GM10266 (cell line): ENCODE measurements around the gene CDH16.
A peak's percentile ranks its signal among the peaks of the same experiment; 100 is the strongest.

Experiments used
- DNase-seq: peaks from one replicate; pipeline ENCODE4 v3.0.0; 2012; ENCODE audit errors: extremely low spot score
- CTCF ChIP-seq: IDR thresholded peaks from 2 replicates; pipeline ENCODE4 v1.5.1; 2012; ENCODE audit warnings: mild to moderate bottlenecking, low read depth; ENCODE audit not compliant: control insufficient read depth, insufficient read depth; ENCODE audit errors: missing control alignments

CDH16 gene

GRCh38 chr16:66881014-66881417 is 37.7 kb downstream of the CDH16 start:
- no peak for TF ChIP-seq CTCF
- DNase-seq = no peak

GRCh38 chr16:66880288-66881013 is 38.2 kb downstream of the CDH16 start, which contains the start of gene PDP2:
PDP2 (plus strand) TSS chr16:66880515; CDS start chr16:66884285, 3,770 bp downstream.
- DNase-seq = peak; percentile 94
- no peak for TF ChIP-seq CTCF

GRCh38 chr16:66878067-66878466 is 40.6 kb downstream of the CDH16 start:
- TF ChIP-seq CTCF = no peak
- peak; percentile 38 for DNase-seq

DNA sequence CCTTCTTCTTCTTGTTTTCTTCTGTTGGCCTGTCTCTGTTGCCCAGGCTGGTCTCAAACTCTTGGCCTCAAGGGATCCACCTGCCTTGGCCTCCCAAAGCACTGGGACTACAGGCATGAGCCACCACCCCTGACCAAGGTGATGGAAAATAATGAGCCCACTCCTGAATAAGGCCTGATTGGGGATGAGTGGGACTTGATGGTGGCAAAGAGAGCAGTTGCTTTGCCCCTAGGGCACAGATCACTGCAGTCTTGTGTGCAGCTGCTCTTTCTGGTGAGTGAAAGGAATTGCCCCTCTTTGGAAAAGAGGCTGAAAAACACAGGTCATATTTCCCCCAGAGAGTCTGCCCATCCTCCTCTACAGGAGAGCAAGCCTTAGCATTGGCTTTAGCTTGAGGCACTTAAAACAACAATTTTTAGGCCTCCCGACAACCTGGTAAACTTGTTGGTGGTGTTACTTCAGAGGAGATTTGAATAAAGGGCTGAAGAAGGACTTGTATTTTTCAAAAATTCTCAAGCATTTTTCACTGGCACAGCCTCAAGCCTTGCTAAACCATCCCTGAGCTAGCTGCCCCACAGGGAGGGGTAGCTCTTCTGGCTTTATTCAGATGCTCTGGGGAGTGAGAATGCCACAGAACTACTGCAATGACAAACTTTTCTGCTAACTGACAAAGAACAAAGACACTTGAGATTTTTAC is 44.5 kb downstream of the CDH16 start:
- no peak for DNase-seq
- no peak for TF ChIP-seq CTCF

DNA sequence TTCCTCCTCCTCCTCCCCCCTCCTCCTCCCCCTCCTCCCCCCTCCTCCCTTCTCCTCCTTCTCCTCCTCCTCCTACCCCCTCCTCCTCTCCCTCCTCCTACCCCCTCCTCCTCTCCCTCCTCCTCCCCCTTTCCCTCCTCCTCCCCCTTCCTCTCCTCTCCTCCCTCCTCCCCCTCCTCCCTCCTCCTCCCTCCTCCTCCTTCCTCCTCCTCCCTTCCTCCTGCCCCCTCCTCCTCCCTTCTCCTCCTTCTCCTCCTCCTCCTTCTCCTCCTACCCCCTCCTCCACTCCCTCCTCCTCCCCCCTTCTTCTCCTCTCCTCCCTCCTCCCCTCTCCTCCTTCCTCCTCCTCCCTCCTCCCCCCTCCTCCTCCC is 45.0 kb downstream of the CDH16 start:
- TF ChIP-seq CTCF = no peak
- no peak for DNase-seq

GRCh38 chr16:66872943-66873684 is 45.6 kb downstream of the CDH16 start:
- DNase-seq = peak; percentile 79
- TF ChIP-seq CTCF = peak; percentile 95
